Calu3 (cell line): ENCODE results near the gene FBXO45. TPM values are rescaled to one million over a fixed set of nuclear protein-coding genes. Genes with fewer than 3 reads are reported as not detected.
"Not testable (repeated sequence)": the region's sequence is repeated elsewhere in the genome, so short reads cannot be mapped to it uniquely, and the experiment has no call there.

ENCODE experiments used
- BruUV-seq: library from RNA; stranded (reverse); fragments of 400-500 nt; replicated peaks from 2 replicates; lab custom pipeline; 2021; lab: Mats Ljungman, UMichigan
- CTCF ChIA-PET: fragments of 300-600 bp; sonication (Branson Sonifier 250); formaldehyde crosslinking; loops from one replicate; lab custom pipeline; 2022; ENCODE audit warnings: antibody characterized with exemption; lab: Charles Lee
- DNase-seq: peaks from one replicate; pipeline ENCODE4 v3.0.0; 2022
- H3K27ac Mint-ChIP-seq: one replicate; pipeline ENCODE4 v1.8.0; 2022; ENCODE audit warnings: mixed read lengths; ENCODE audit not compliant: unreplicated experiment
- H3K27me3 Mint-ChIP-seq: one replicate; pipeline ENCODE4 v1.8.0; 2022; ENCODE audit warnings: mixed read lengths; ENCODE audit not compliant: unreplicated experiment
- H3K36me3 Mint-ChIP-seq: one replicate; pipeline ENCODE4 v1.8.0; 2022; ENCODE audit warnings: mild to moderate bottlenecking, moderate library complexity, mixed read lengths; ENCODE audit not compliant: insufficient read depth, unreplicated experiment
- H3K4me1 Mint-ChIP-seq: one replicate; pipeline ENCODE4 v1.8.0; 2022; ENCODE audit warnings: mild to moderate bottlenecking, low read depth, mixed read lengths; ENCODE audit not compliant: unreplicated experiment
- H3K4me3 Mint-ChIP-seq: one replicate; pipeline ENCODE4 v1.8.0; 2022; ENCODE audit warnings: mild to moderate bottlenecking, low read depth, moderate library complexity, mixed read lengths; ENCODE audit not compliant: unreplicated experiment
- H3K9me3 Mint-ChIP-seq: one replicate; pipeline ENCODE4 v1.8.0; 2022; ENCODE audit warnings: low read depth, mixed read lengths; ENCODE audit not compliant: unreplicated experiment
- CTCF ChIP-seq: fragments of 200-600 bp; IDR thresholded peaks from one replicate; pipeline ENCODE4 v1.8.0; 2022; ENCODE audit warnings: antibody characterized with exemption; ENCODE audit not compliant: unreplicated experiment
- intact Hi-C: fragments of 100-400 bp; cut with micrococcal nuclease; formaldehyde crosslinking; loops from one replicate; pipeline ENCODE4 v1.10.0; 2022; ENCODE audit not compliant: unreplicated experiment
- total RNA-seq: library from RNA; stranded (reverse); gene quantifications from 2 replicates; pipeline ENCODE4 v1.2.3, GENCODE V29; 2022

Gene FBXO45
- total RNA-seq, 1 experiment from 2014 or later, result 10.8 TPM

DNA sequence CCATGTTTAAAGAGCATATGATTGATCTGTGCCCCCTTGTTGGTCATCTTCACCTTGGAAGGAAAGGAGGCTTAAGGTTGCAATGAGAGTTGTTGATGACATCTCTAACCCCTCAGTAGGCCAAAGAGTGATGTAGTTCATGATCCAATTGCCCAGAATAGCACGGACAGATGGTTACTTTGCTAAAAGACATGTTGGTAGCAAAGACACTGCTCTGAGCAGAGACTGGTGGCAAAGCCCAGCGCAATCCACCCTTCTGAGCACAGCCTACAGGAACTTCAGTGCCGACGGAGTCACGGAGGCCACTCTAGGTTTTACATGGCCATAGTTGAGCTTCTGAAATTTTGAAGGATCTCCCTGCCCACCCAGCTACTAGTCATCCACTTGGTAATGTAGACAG, 21.8 kb downstream of the FBXO45 start:
- CTCF ChIA-PET, result no interaction called here
- Mint-ChIP-seq H3K4me3 (no peak overlapping the region), H3K9me3 (no peaks in the 10 kb centered on the region), H3K27ac (no peak overlapping the region), H3K4me1 (no peaks in the 10 kb centered on the region), H3K27me3 (no peaks in the 10 kb centered on the region), H3K36me3 (no peaks in the 10 kb centered on the region)
- intact Hi-C loops, result no loop called here
- TF ChIP-seq CTCF, result no peak
- no TSS peak for BruUV-seq
- DNase-seq, result no peak

GRCh38 chr3:196596355-196596754, 27.9 kb downstream of the FBXO45 start:
- Mint-ChIP-seq H3K9me3 (no peaks in the 10 kb centered on the region), H3K27me3 (peaks cover 25% of the 10 kb centered on the region), H3K36me3 (no peaks in the 10 kb centered on the region), H3K4me1 (no peaks in the 10 kb centered on the region), H3K4me3 (no peak overlapping the region), H3K27ac (no peak overlapping the region)
- DNase-seq, result no peak
- intact Hi-C loops, result no loop called here
- CTCF ChIA-PET, result interaction anchor here (0.5 to 0.9 kb wide), 2 partner anchors 68 to 93 kb away, joined by 3 read pairs; no protein-coding TSS in a partner anchor
- BruUV-seq, result no TSS peak
- no peak for TF ChIP-seq CTCF

DNA sequence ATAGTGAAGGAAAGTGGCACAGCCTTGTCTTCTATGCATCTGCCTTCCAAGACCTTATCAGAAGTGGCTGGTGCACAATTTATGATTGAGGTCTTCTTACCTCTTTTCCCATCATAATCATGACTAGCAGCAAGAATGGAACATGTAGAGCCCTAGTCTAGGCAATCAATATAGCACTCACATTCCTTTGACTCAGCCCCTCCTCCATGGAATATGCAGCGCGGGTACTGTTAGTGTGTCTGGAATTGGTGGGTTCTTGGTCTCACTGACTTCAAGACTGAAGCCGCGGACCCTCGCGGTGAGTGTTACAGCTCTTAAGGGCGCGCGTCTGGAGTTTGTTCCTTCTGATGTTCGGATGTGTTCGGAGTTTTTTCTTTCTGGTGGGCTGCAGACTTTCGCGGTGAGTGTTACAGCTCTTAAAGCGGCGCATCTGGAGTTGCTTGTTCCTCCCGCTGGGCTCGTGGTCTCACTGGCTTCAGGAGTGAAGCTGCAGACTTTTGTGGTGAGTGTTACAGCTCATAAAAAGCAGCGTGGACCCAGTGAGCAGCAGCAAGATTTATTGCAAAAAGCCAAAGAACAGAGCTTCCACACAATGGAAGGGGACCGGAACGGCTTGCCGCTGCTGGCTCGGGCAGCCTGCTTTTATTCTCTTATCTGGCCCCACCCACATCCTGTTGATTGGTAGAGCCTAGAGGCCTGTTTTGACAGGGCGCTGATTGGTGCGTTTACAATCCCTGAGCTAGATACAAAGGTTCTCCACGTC, 29.7 kb downstream of the FBXO45 start:
- H3K4me1 Mint-ChIP-seq, H3K27ac Mint-ChIP-seq, DNase-seq, BruUV-seq, H3K4me3 Mint-ChIP-seq, H3K36me3 Mint-ChIP-seq, intact Hi-C loops, H3K9me3 Mint-ChIP-seq: not testable (repeated sequence)
- H3K27me3 Mint-ChIP-seq, result peaks cover 31% of the 10 kb centered on the region
- CTCF ChIA-PET, result interaction anchor here (0.6 kb wide), 1 partner anchor 73 kb away, joined by 4 read pairs; no protein-coding TSS in a partner anchor

DNA sequence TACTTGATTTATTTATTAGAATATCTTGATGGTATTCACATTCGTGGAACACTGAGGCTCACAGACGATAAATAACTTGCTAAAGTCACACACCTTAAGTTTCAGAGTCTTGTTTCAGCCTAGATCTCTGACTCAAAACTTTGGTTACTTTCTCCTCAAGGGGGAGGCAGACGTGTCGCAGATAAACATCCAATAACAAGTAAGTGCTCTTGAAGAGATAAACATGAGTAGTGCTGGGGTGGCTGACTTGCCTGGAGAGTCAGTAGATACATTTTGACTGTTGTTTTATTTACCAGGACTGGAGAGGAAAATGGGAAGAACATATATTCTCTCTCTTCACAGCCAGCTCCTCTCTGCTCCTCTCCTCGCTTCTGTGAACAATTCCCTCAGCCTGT, 31.3 kb downstream of the FBXO45 start:
- CTCF ChIA-PET, result no interaction called here
- H3K4me1 Mint-ChIP-seq, result no peaks in the 10 kb centered on the region
- H3K27me3 Mint-ChIP-seq, result peaks cover 34% of the 10 kb centered on the region
- no peak for TF ChIP-seq CTCF
- no peaks in the 10 kb centered on the region for H3K9me3 Mint-ChIP-seq
- no peak overlapping the region for H3K27ac Mint-ChIP-seq
- intact Hi-C loops, result loop anchor here (10.0 kb wide), 1 partner anchor 345 kb away; the partner anchor contains the start of gene NCBP2
- no peak for DNase-seq
- H3K36me3 Mint-ChIP-seq, result no peaks in the 10 kb centered on the region
- BruUV-seq, result no TSS peak
- no peak overlapping the region for H3K4me3 Mint-ChIP-seq

GRCh38 chr3:196600359-196600758, 31.9 kb downstream of the FBXO45 start:
- no peak for TF ChIP-seq CTCF
- Mint-ChIP-seq H3K4me3 (no peak overlapping the region), H3K9me3 (no peaks in the 10 kb centered on the region), H3K27me3 (peaks cover 40% of the 10 kb centered on the region), H3K27ac (no peak overlapping the region), H3K36me3 (no peaks in the 10 kb centered on the region), H3K4me1 (no peaks in the 10 kb centered on the region)
- CTCF ChIA-PET, result no interaction called here
- intact Hi-C loops, result loop anchor here (10.0 kb wide), 1 partner anchor 344 kb away; the partner anchor contains the start of gene NCBP2
- DNase-seq, result no peak
- no TSS peak for BruUV-seq
